HEK293 (cell line): ENCODE measurements around the gene CHSY1.

Experiments used
- BCL11A ChIP-seq: fragments of 450-650 bp; formaldehyde crosslinking; IDR thresholded peaks from 2 replicates; pipeline ENCODE4 v1.5.1; 2016; ENCODE audit warnings: low read depth, missing biosample characterization, missing genetic modification characterization
- CTCF ChIP-seq: fragments of 450-650 bp; formaldehyde crosslinking; IDR thresholded peaks from 2 replicates; pipeline ENCODE4 v1.5.1; 2016; ENCODE audit warnings: missing biosample characterization, missing genetic modification characterization
- MEIS1 ChIP-seq: sonication (generic); formaldehyde crosslinking; IDR thresholded peaks from 2 replicates; pipeline ENCODE4 v1.8.1; 2022; ENCODE audit warnings: missing genetic modification reagents, mild to moderate bottlenecking, borderline replicate concordance
- PATZ1 ChIP-seq: fragments of 450-650 bp; formaldehyde crosslinking; IDR thresholded peaks from 2 replicates; pipeline ENCODE4 v1.5.1; 2016; ENCODE audit warnings: missing biosample characterization, missing genetic modification characterization
- SCRT2 ChIP-seq: fragments of 450-650 bp; formaldehyde crosslinking; IDR thresholded peaks from 2 replicates; pipeline ENCODE4 v1.5.1; 2016; ENCODE audit warnings: missing biosample characterization, missing genetic modification characterization
- TCF7L2 ChIP-seq: IDR thresholded peaks from 2 replicates; pipeline ENCODE4 v1.6.1; 2011; ENCODE audit warnings: low read depth, mild to moderate bottlenecking, inconsistent platforms, low read length, moderate library complexity, borderline replicate concordance
- ZNF660 ChIP-seq: fragments of 450-650 bp; IDR thresholded peaks from 2 replicates; pipeline ENCODE4 v1.5.1; 2018; ENCODE audit warnings: missing biosample characterization, mild to moderate bottlenecking, missing genetic modification characterization

GRCh38 chr15:101148166-101148880 is 103.5 kb downstream of the CHSY1 start:
- TF ChIP-seq CTCF (no peak), ZNF660 (tag by site-specific recombination) (no peak), PATZ1 (tag by site-specific recombination) (no peak), TCF7L2 (no peak), MEIS1 (CRISPR knock-in tag) (no peak), SCRT2 (tag by site-specific recombination) (no peak), BCL11A (tag by site-specific recombination) (no peak)
